Measurements from ENCODE around the gene BTBD7.
A peak's percentile ranks its signal among the peaks of the same experiment; 100 is the strongest.

BTBD7 gene

GRCh38 chr14:93206793-93207467, 125.9 kb downstream of the BTBD7 start, which contains the start of the genes GON7 and UBR7:
Gene GON7 (minus strand): TSS chr14:93207065. CDS start chr14:93207037, 28 bp downstream.
Gene UBR7 (plus strand): TSS chr14:93207256. CDS start chr14:93207292, 36 bp downstream.
- peak within 1 kb of the TSS; percentile 65 for H3K4me3 ChIP-seq (ENCODE audit: low read depth, low read length)
- TF ChIP-seq CTCF (IDR thresholded peaks at IDR 0.05; ENCODE audit: low read depth, low read length, missing control alignments) = peak; percentile 29
- peak; percentile 89 for DNase-seq (ENCODE audit: low read depth)

GRCh38 chr14:93201155-93201704, 131.6 kb downstream of the BTBD7 start:
- no peak for TF ChIP-seq CTCF (IDR thresholded peaks at IDR 0.05; ENCODE audit: low read depth, low read length, missing control alignments)
- no peak overlapping the region for H3K4me3 ChIP-seq (ENCODE audit: low read depth, low read length)
- no peak for DNase-seq (ENCODE audit: low read depth)

- no peak for DNase-seq (ENCODE audit: low read depth)
- TF ChIP-seq CTCF (IDR thresholded peaks at IDR 0.05; ENCODE audit: low read depth, low read length, missing control alignments) = no peak
- no peak overlapping the region for H3K4me3 ChIP-seq (ENCODE audit: low read depth, low read length)
Measured at GRCh38 chr14:93200553-93200952, 132.3 kb downstream of the BTBD7 start.

- DNase-seq (ENCODE audit: low read depth) = no peak
- no peak for TF ChIP-seq CTCF (IDR thresholded peaks at IDR 0.05; ENCODE audit: low read depth, low read length, missing control alignments)
- no peak overlapping the region for H3K4me3 ChIP-seq (ENCODE audit: low read depth, low read length)
Measured at GRCh38 chr14:93199031-93199430, 133.8 kb downstream of the BTBD7 start.

- no peak for TF ChIP-seq CTCF (IDR thresholded peaks at IDR 0.05; ENCODE audit: low read depth, low read length, missing control alignments)
- DNase-seq (ENCODE audit: low read depth) = no peak
- H3K4me3 ChIP-seq (ENCODE audit: low read depth, low read length) = no peak overlapping the region
Measured at GRCh38 chr14:93195316-93195999, 137.4 kb downstream of the BTBD7 start.

Measured in GM12864 (cell line).